Ishikawa (cell line): ENCODE measurements around the gene MRE11.

ENCODE experiments used
- CEBPB ChIP-seq: IDR thresholded peaks from 2 replicates; pipeline ENCODE4 v1.6.1; 2012
- CREB1 ChIP-seq: IDR thresholded peaks from 2 replicates; pipeline ENCODE4 v1.6.1; 2012; ENCODE audit warnings: low read depth
- EGR1 ChIP-seq: IDR thresholded peaks from 2 replicates; pipeline ENCODE4 v1.6.1; 2012
- EP300 ChIP-seq: IDR thresholded peaks from 2 replicates; pipeline ENCODE4 v1.6.1; 2012; ENCODE audit warnings: borderline replicate concordance
- FOXM1 ChIP-seq: IDR thresholded peaks from 2 replicates; pipeline ENCODE4 v1.6.1; 2012; ENCODE audit warnings: low read depth, borderline replicate concordance
- MAX ChIP-seq: IDR thresholded peaks from 2 replicates; pipeline ENCODE4 v1.6.1; 2012
- NFIC ChIP-seq: IDR thresholded peaks from 2 replicates; pipeline ENCODE4 v1.6.1; 2012
- RAD21 ChIP-seq: IDR thresholded peaks from 2 replicates; pipeline ENCODE4 v1.6.1; 2012; ENCODE audit warnings: low read depth
- REST ChIP-seq: IDR thresholded peaks from 2 replicates; pipeline ENCODE4 v1.6.1; 2012; ENCODE audit warnings: low read depth, mild to moderate bottlenecking
- TAF1 ChIP-seq: IDR thresholded peaks from 2 replicates; pipeline ENCODE4 v1.6.1; 2012; ENCODE audit warnings: low read depth, mild to moderate bottlenecking
- TCF12 ChIP-seq: IDR thresholded peaks from 2 replicates; pipeline ENCODE4 v1.6.1; 2012; ENCODE audit warnings: low read depth
- TEAD4 ChIP-seq: IDR thresholded peaks from 2 replicates; pipeline ENCODE4 v1.6.1; 2012
- USF1 ChIP-seq: IDR thresholded peaks from 2 replicates; pipeline ENCODE4 v1.6.1; 2012
- YY1 ChIP-seq: IDR thresholded peaks from 2 replicates; pipeline ENCODE4 v1.6.1; 2012; ENCODE audit warnings: low read depth
- ZBTB7A ChIP-seq: IDR thresholded peaks from 2 replicates; pipeline ENCODE4 v1.6.1; 2012; ENCODE audit warnings: low read depth

Gene MRE11

GRCh38 chr11:94472916-94473799 lies 20.5 kb downstream of the MRE11 start:
- TF ChIP-seq MAX (no peak), YY1 (no peak), FOXM1 (no peak), CEBPB (no peak), REST (no peak), CREB1 (no peak), USF1 (no peak), EP300 (no peak), NFIC (no peak), TAF1 (no peak), RAD21 (no peak)

- no peak for TF ChIP-seq RAD21
- TF ChIP-seq TCF12 = no peak
- TF ChIP-seq EGR1 = no peak
- no peak for TF ChIP-seq NFIC
- TF ChIP-seq CEBPB = no peak
- no peak for TF ChIP-seq CREB1
- TF ChIP-seq FOXM1 = no peak
- TF ChIP-seq TAF1 = no peak
- no peak for TF ChIP-seq YY1
- TF ChIP-seq USF1 = no peak
- TF ChIP-seq REST = no peak
- no peak for TF ChIP-seq TEAD4
- TF ChIP-seq EP300 = no peak
- TF ChIP-seq MAX = no peak
- no peak for TF ChIP-seq ZBTB7A
Observed at GRCh38 chr11:94469416-94469815, 24.2 kb downstream of the MRE11 start.

- no peak for TF ChIP-seq YY1
- TF ChIP-seq TAF1 = no peak
- TF ChIP-seq TCF12 = no peak
- TF ChIP-seq EGR1 = no peak
- TF ChIP-seq REST = no peak
Observed at GRCh38 chr11:94459576-94459975, 34.1 kb downstream of the MRE11 start.

GRCh38 chr11:94457118-94458029 lies 36.3 kb downstream of the MRE11 start:
- no peak for TF ChIP-seq ZBTB7A
- TF ChIP-seq MAX = no peak
- no peak for TF ChIP-seq TAF1
- TF ChIP-seq NFIC = no peak
- TF ChIP-seq CEBPB = no peak
